GM12801 (cell line): Measurements from ENCODE around the gene LYPD8.

Source experiments
- CTCF ChIP-seq: IDR thresholded peaks from one replicate; pipeline ENCODE4 v1.5.1; 2011; ENCODE audit warnings: control low read depth; ENCODE audit not compliant: insufficient read length; ENCODE audit errors: extremely low read depth

LYPD8 gene, protein sequence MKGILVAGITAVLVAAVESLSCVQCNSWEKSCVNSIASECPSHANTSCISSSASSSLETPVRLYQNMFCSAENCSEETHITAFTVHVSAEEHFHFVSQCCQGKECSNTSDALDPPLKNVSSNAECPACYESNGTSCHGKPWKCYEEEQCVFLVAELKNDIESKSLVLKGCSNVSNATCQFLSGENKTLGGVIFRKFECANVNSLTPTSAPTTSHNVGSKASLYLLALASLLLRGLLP

DNA sequence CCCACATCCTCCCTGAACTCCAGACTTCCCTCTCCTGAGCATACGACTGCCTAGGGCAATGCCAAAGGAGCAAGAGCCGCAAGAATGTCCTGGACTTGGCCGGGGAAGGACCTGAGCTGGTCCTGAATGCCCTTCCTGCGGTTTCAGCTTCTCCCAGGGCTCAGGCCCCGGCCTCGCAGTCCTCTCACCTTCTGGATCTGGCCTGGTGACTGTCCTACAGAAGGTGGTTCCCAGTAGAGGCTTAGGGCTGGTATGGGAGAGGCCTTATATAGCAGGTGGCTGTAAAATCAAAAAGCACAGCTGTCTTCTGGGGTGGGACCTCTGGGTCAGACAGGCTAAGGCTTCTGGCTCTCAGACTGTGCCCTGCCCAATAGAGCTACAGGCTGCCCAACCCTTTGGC is at the start of gene LYPD8:
Gene LYPD8, minus strand, starts transcription at position 243 of the 400 bp plus-strand sequence. CDS start 4,678 bp downstream, outside the sequence.
- TF ChIP-seq CTCF: no peak

GRCh38 chr1:248804771-248805681 is 49.5 kb upstream of the LYPD8 start:
- TF ChIP-seq CTCF: no peak

DNA sequence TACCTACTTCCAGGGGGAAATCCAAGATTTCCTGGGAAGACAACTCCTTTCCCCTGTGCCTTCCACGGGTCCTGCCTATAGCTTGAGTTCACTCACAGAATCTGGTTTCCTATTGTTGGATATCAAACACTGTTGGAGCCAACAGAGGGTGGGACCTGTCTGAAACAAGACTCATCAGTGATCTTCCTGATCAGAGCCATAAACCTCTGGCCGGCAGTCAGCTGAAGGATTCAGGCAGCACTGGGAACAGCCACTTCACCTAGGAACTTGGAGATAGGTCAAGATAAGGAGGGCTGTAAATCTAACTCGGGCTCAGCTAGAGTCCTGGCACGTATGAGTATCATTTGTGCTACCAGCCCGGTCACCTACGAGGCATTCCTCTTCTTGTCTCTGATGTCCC is 46.9 kb upstream of the LYPD8 start:
- TF ChIP-seq CTCF: no peak

GRCh38 chr1:248800459-248800858 is 44.9 kb upstream of the LYPD8 start:
- no peak for TF ChIP-seq CTCF

DNA sequence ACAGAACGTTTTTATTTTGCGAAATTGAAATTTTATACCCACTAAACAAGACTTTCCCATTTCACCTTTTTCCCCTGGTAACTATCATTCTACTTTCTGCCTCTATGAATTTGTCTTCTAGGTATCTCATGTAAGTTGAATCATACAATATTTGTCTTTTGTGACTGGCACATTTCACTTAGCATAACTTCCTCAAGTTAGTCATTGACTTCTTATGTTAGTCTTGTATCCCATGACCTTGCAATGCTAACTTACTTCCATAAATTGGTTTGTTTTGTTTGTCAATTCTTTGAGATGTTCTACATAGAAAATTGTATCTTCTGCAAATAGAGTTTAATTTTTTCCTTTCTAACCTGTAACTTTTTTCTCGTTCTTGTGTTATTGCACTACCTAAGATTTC is 43.2 kb upstream of the LYPD8 start:
- no peak for TF ChIP-seq CTCF

DNA sequence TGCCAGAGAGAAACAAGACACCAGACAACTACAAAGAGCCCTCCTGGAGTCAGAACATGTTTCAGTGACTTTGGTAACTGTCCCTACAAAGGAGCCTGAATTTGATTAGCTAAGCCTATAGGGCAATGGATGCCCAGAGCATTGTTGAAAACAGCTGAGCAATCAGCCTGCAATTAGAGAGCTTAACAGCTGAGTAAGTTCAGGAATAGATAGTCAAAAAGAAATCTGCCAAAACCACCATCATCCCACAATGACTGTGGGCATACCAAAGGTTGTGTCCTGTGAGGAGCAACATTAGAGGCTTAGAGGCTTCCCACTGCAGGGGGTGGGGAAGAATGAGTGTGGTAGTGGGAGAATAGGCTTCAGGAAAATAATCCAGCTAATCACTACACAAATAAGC is 38.0 kb upstream of the LYPD8 start:
- TF ChIP-seq CTCF: no peak

- TF ChIP-seq CTCF: no peak
These were observed 36.8 kb upstream of the LYPD8 start for GRCh38 chr1:248792342-248792741.
